Kidney (tissue), 14 donors: ENCODE results near the gene DUXA. TPM values are rescaled to one million over a fixed set of nuclear protein-coding genes. Genes with fewer than 3 reads are reported as not detected.

Experiments used
- DNase-seq, 5 donors: peaks; one replicate each; pipeline ENCODE4 v3.0.0-alpha.2; 2013 to 2020
- FAIRE-seq: peaks from 2 replicates; lab custom pipeline; 2012; peaks lifted over from hg19 to GRCh38; lab: Jason Lieb, UNC
- H3K27ac ChIP-seq, 2 donors: one replicate each; pipeline ENCODE4 v1.7.0; 2013; ENCODE audit warnings: low read depth in 2 of 2, low read length in 2 of 2, inconsistent platforms in 1 of 2
- H3K27me3 ChIP-seq: one replicate; pipeline ENCODE4 v1.7.1; 2013; ENCODE audit warnings: low read length, inconsistent platforms; ENCODE audit not compliant: control insufficient read depth, insufficient read depth
- H3K36me3 ChIP-seq, 3 donors: one replicate each; pipeline versions ENCODE4 v1.7.0 to v1.7.1; 2013; ENCODE audit warnings: low read length in 3 of 3, control low read depth in 1 of 3, inconsistent platforms in 1 of 3; ENCODE audit not compliant: insufficient read depth in 3 of 3, control insufficient read depth in 2 of 3
- H3K4me1 ChIP-seq, 3 donors: one replicate each; pipeline versions ENCODE4 v1.7.0 to v1.7.1; 2013; ENCODE audit warnings: low read length in 3 of 3, inconsistent platforms in 1 of 3, low read depth in 1 of 3; ENCODE audit not compliant: control insufficient read depth in 2 of 3, insufficient read depth in 2 of 3
- H3K4me3 ChIP-seq, 3 donors: one replicate each; pipeline versions ENCODE4 v1.7.0 to v1.8.1; 2013; ENCODE audit warnings: low read length in 3 of 3, control low read depth in 1 of 3, inconsistent platforms in 1 of 3
- H3K9ac ChIP-seq, 3 donors: one replicate each; pipeline versions ENCODE4 v1.7.0 to v1.7.1; 2013; ENCODE audit warnings: low read length in 3 of 3, control low read depth in 1 of 3, inconsistent platforms in 1 of 3
- H3K9me3 ChIP-seq, 3 donors: one replicate each; pipeline versions ENCODE4 v1.7.0 to v1.7.1; 2013; ENCODE audit warnings: low read length in 3 of 3, control low read depth in 1 of 3, inconsistent platforms in 1 of 3; ENCODE audit not compliant: control insufficient read depth in 2 of 3, insufficient read depth in 1 of 3
- CTCF ChIP-seq: IDR thresholded peaks from 3 replicates; pipeline ENCODE4 v1.5.1; 2012; ENCODE audit warnings: mild to moderate bottlenecking, moderate library complexity, borderline replicate concordance; ENCODE audit not compliant: insufficient read depth; ENCODE audit errors: extremely low read depth
- intact Hi-C: fragments of 100-400 bp; cut with DNase I; formaldehyde crosslinking; loops from one replicate; pipeline ENCODE4 v1.11.1; 2022
- polyA plus RNA-seq: library from polyadenylated mRNA; stranded (reverse); fragments of 350-450 nt; fragmentation: Illumina TruSeq; extraction: RNeasy Lipid Tissue Mini Kit (QIAGEN cat#74804); gene quantifications from one replicate; pipeline ENCODE4 v1.2.3, GENCODE V29; 2014; ENCODE audit warnings: low read depth, low replicate concordance; ENCODE audit not compliant: insufficient read depth
- total RNA-seq: library from RNA; stranded (reverse); fragmentation: NEBNext Ultra II Directional; extraction: Animal tissue kit (Norgen Biotek cat#: 25700); gene quantifications from one replicate; pipeline ENCODE4 v1.2.1, GENCODE V29; 2021
- donor health status: control.
- donor health status: control.
- donor health status: control.
- donor health status: control.
- donor health status: control.
- donor health status: DM: yes; HTN: yes; CAD: no.
- donor health status: Normal renal cell carcinoma (clear cell type).

DUXA gene
- total and polyA plus RNA-seq, 2 donors from 2014 or later, result not detected

GRCh38 chr19:57192993-57193392, 25.7 kb upstream of the DUXA start:
- Histone ChIP-seq H3K27me3 (no peaks in the 10 kb centered on the region), H3K36me3 (peaks cover 12 to 34% (median 29%) of the 10 kb centered on the region in 3 donors), H3K4me3 (peak overlapping the region; percentile 73 to 96 (median 82)), H3K9me3 (no peaks in the 10 kb centered on the region), H3K4me1 (peaks cover 6 to 20% (median 10%) of the 10 kb centered on the region in 3 donors), H3K9ac (no peak overlapping the region), H3K27ac (no peak overlapping the region)
- no peak for FAIRE-seq
- intact Hi-C loops, result no loop called here
- no peak for TF ChIP-seq CTCF
- DNase-seq, result no peak

- Histone ChIP-seq H3K4me3 (peak overlapping the region; percentile 73 to 96 (median 82)), H3K9ac (peak overlapping the region; percentile 80 to 95 (median 88)), H3K4me1 (peaks cover 6 to 20% (median 10%) of the 10 kb centered on the region in 3 donors), H3K27me3 (no peaks in the 10 kb centered on the region), H3K9me3 (no peaks in the 10 kb centered on the region), H3K36me3 (peaks cover 12 to 34% (median 29%) of the 10 kb centered on the region in 3 donors), H3K27ac (peak overlapping the region; percentile 83 to 85)
- TF ChIP-seq CTCF, result no peak
- intact Hi-C loops, result no loop called here
- DNase-seq, result peak in 4 of 5 donors; percentile 41 to 53 (median 46)
- FAIRE-seq, result no peak
Measured at GRCh38 chr19:57192077-57192420, 24.8 kb upstream of the DUXA start.

GRCh38 chr19:57191141-57192076, 24.1 kb upstream of the DUXA start, which contains the start of gene ZNF264:
TSS of gene ZNF264 (plus strand) at chr19:57191500. CDS start at chr19:57191914, 414 bp downstream.
- DNase-seq (peak; percentile 91 to 97 (median 94)), FAIRE-seq (no peak)
- peak within 1 kb of the TSS; percentile 83 to 85 for H3K27ac ChIP-seq
- no peak for TF ChIP-seq CTCF
- H3K9ac ChIP-seq, result peak within 1 kb of the TSS; percentile 80 to 95 (median 89)
- no peaks in the 10 kb centered on the region for H3K27me3 ChIP-seq
- H3K36me3 ChIP-seq, result peaks cover 12 to 30% (median 26%) of the 10 kb centered on the region in 3 donors
- H3K4me3 ChIP-seq, result peak within 1 kb of the TSS; percentile 73 to 96 (median 82)
- intact Hi-C loops, result no loop called here
- peaks cover 6 to 20% (median 10%) of the 10 kb centered on the region in 3 donors for H3K4me1 ChIP-seq
- H3K9me3 ChIP-seq, result no peaks in the 10 kb centered on the region
